A673 (cell line): Measurements from ENCODE around the gene KXD1. TPM values are rescaled to one million over a fixed set of nuclear protein-coding genes. Genes with fewer than 3 reads are reported as not detected.
A peak's percentile ranks its signal among the peaks of the same experiment; 100 is the strongest.

ENCODE experiments used
- BruUV-seq: library from RNA; stranded (reverse); fragments of 400-500 nt; replicated peaks from 2 replicates; lab custom pipeline; 2021; lab: Mats Ljungman, UMichigan
- CTCF ChIA-PET: fragments of 300-600 bp; sonication (Branson Sonifier 250); formaldehyde crosslinking; loops from one replicate; lab custom pipeline; 2022; ENCODE audit warnings: antibody characterized with exemption; lab: Charles Lee
- POLR2A ChIA-PET: fragments of 300-600 bp; sonication (Branson Sonifier 250); formaldehyde crosslinking; loops from one replicate; lab custom pipeline; 2022; ENCODE audit warnings: antibody characterized with exemption; ENCODE audit not compliant: low non-redundant PET; lab: Charles Lee
- DNase-seq: peaks from one replicate; pipeline ENCODE4 v3.0.0-alpha.2; 2015; ENCODE audit warnings: low spot score
- H3K27ac ChIP-seq: fragments of 200-600 bp; sonication (generic); 2 replicates; pipeline ENCODE4 v1.5.1; 2016; ENCODE audit warnings: mixed run types, low read depth, mild to moderate bottlenecking, mixed read lengths, antibody characterized with exemption, low read length; ENCODE audit not compliant: poor library complexity, severe bottlenecking
- H3K27me3 ChIP-seq: fragments of 200-600 bp; sonication (generic); replicated peaks from 2 replicates; pipeline ENCODE4 v1.6.1; 2017; ENCODE audit warnings: mixed run types, low read depth, mild to moderate bottlenecking, mixed read lengths, antibody characterized with exemption, low read length; ENCODE audit not compliant: insufficient read depth, poor library complexity
- H3K36me3 ChIP-seq: fragments of 200-600 bp; sonication (generic); 2 replicates; pipeline ENCODE4 v1.6.1; 2016; ENCODE audit warnings: mixed run types, mild to moderate bottlenecking, mixed read lengths, antibody characterized with exemption, low read length; ENCODE audit not compliant: insufficient read depth, poor library complexity, severe bottlenecking
- H3K4me1 ChIP-seq: fragments of 200-600 bp; sonication (generic); 2 replicates; pipeline ENCODE4 v1.6.1; 2017; ENCODE audit warnings: mixed run types, mild to moderate bottlenecking, mixed read lengths, antibody characterized with exemption, low read length; ENCODE audit not compliant: insufficient read depth, poor library complexity, severe bottlenecking
- H3K4me3 ChIP-seq: fragments of 200-600 bp; sonication (generic); 2 replicates; pipeline ENCODE4 v1.5.1; 2016; ENCODE audit warnings: low read depth, mixed run types, mild to moderate bottlenecking, mixed read lengths, low read length; ENCODE audit not compliant: poor library complexity, severe bottlenecking
- H3K9me3 ChIP-seq: fragments of 200-600 bp; sonication (generic); 2 replicates; pipeline ENCODE4 v1.6.1; 2016; ENCODE audit warnings: mixed run types, low read depth, mild to moderate bottlenecking, mixed read lengths, antibody characterized with exemption, low read length; ENCODE audit not compliant: poor library complexity, severe bottlenecking
- EZH2 ChIP-seq: fragments of 200-600 bp; sonication (generic); IDR thresholded peaks from 2 replicates; pipeline ENCODE4 v1.6.1; 2017; ENCODE audit warnings: borderline replicate concordance, low read depth, mild to moderate bottlenecking, mixed read lengths, antibody characterized with exemption, low read length; ENCODE audit not compliant: poor library complexity, severe bottlenecking
- intact Hi-C: fragments of 100-400 bp; cut with micrococcal nuclease; formaldehyde crosslinking; loops from one replicate; pipeline ENCODE4 v1.10.0; 2022; ENCODE audit not compliant: unreplicated experiment
- total RNA-seq: library from RNA; stranded (reverse); gene quantifications from 2 replicates; pipeline ENCODE4 v1.2.3, GENCODE V29; 2021
- TF ChIP-seq, protein P1 (sequence below): fragments of 300-800, 200-600 bp; sonication (generic); conservative IDR thresholded peaks from 2 replicates; pipeline ENCODE4 v1.5.1; 2017; ENCODE audit warnings: low read depth, mild to moderate bottlenecking, antibody characterized with exemption, low read length, moderate library complexity, mixed read lengths

The KXD1 gene
- total RNA-seq, 1 experiment from 2014 or later: 111 TPM

DNA sequence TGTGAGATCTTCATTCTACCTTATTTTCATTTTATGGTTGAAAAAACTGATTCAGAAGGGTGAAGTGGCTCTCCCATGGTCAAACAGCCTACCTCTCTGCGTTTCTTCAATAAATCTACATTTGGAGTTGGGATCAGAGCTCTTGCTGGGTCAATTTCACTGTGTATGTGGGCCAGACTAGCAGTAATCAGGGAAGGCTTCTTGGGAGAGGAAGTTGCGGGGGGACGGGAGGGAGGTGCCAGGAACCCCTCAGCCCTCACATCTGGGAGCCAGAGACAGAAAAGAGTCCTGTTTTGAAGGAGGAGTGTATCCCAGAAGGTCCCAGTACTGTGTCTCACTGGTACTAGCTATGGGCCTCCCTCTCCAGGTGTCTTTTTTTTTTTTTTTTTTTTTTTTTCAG, 934 bp downstream of the KXD1 start:
- BruUV-seq: no TSS peak
- H3K27ac ChIP-seq: peak overlapping the region; percentile 85
- no peaks in the 10 kb centered on the region for H3K27me3 ChIP-seq
- ChIA-PET POLR2A (no interaction called here), CTCF (interaction anchor here (0.6 to 0.8 kb wide), 3 partner anchors 16 to 110 kb away, joined by 3 to 10 read pairs (median 6); partner anchors contain the start of gene ELL)
- peak overlapping the region; percentile 87 for H3K4me3 ChIP-seq
- TF ChIP-seq EZH2: no peak
- TF ChIP-seq, protein P1, sequence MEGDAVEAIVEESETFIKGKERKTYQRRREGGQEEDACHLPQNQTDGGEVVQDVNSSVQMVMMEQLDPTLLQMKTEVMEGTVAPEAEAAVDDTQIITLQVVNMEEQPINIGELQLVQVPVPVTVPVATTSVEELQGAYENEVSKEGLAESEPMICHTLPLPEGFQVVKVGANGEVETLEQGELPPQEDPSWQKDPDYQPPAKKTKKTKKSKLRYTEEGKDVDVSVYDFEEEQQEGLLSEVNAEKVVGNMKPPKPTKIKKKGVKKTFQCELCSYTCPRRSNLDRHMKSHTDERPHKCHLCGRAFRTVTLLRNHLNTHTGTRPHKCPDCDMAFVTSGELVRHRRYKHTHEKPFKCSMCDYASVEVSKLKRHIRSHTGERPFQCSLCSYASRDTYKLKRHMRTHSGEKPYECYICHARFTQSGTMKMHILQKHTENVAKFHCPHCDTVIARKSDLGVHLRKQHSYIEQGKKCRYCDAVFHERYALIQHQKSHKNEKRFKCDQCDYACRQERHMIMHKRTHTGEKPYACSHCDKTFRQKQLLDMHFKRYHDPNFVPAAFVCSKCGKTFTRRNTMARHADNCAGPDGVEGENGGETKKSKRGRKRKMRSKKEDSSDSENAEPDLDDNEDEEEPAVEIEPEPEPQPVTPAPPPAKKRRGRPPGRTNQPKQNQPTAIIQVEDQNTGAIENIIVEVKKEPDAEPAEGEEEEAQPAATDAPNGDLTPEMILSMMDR: no peak
- H3K9me3 ChIP-seq: no peaks in the 10 kb centered on the region
- H3K4me1 ChIP-seq: peaks cover 4% of the 10 kb centered on the region
- intact Hi-C loops: no loop called here
- peaks cover 18% of the 10 kb centered on the region for H3K36me3 ChIP-seq
- no peak for DNase-seq

DNA sequence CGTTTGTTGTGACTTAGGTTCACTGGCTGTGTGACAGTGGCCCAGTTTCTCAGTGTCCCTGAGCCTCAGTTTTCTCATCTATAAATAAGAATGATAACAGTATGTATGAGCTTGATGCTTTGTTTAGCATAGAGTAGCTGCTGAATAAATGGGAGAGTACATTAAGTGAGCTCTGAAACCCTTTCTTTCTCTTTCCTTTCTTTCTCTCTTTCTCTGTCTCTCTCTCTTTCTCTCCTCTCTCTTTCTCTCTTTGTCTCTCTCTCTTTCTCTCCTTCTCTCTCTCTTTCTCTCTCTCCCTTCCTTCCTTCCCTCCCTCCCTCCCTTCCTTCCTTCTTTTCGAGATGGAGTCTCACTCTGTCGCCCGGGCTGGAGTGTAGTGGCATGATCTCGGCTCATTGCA, 2.0 kb downstream of the KXD1 start:
- ChIA-PET CTCF (no interaction called here), POLR2A (interaction anchor here (0.6 kb wide), 1 partner anchor 26 kb away, joined by 10 read pairs; no protein-coding TSS in a partner anchor)
- no peaks in the 10 kb centered on the region for H3K27me3 ChIP-seq
- H3K9me3 ChIP-seq: no peaks in the 10 kb centered on the region
- no peak overlapping the region for H3K4me3 ChIP-seq
- peaks cover 27% of the 10 kb centered on the region for H3K36me3 ChIP-seq
- DNase-seq: no peak
- no peak for TF ChIP-seq EZH2
- TF ChIP-seq, protein P1: no peak
- intact Hi-C loops: no loop called here
- BruUV-seq: no TSS peak
- peak overlapping the region; percentile 32 for H3K27ac ChIP-seq
- peaks cover 4% of the 10 kb centered on the region for H3K4me1 ChIP-seq

DNA sequence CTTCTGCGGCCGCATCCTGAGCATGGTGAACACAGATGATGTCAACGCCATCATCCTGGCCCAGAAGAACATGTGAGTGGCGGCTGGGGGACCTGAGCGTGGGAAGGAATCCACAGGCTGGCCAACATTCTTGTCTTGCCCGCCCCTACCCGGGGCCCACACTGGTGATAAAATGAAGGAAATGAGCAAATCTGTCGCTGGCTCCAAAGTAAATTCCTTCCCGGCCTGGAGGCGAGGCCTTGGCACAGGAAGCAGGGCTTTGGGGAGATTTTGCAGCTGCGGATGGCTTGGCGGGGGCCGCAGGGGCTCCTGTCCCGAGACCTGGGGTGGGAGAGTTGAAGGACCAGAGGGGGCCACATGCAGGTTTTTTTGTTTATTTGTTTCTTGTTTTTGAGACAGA, 4.4 kb downstream of the KXD1 start:
- H3K27ac ChIP-seq: no peak overlapping the region
- H3K4me3 ChIP-seq: no peak overlapping the region
- no peaks in the 10 kb centered on the region for H3K27me3 ChIP-seq
- no TSS peak for BruUV-seq
- CTCF ChIA-PET: no interaction called here
- H3K9me3 ChIP-seq: no peaks in the 10 kb centered on the region
- no peak for DNase-seq
- peaks cover 3% of the 10 kb centered on the region for H3K4me1 ChIP-seq
- intact Hi-C loops: no loop called here
- H3K36me3 ChIP-seq: peaks cover 45% of the 10 kb centered on the region
- POLR2A ChIA-PET: no interaction called here
- TF ChIP-seq, protein P1: no peak
- TF ChIP-seq EZH2: no peak
